Stimulated activated CD8-positive, alpha-beta memory T cell treated with anti-CD3 and anti-CD28 coated beads, Interleukin-15, amount 100 ng/mL, for 4 hours (primary cell): ENCODE data around the gene CNNM2.
"Not testable (repeated sequence)": the region's sequence is repeated elsewhere in the genome, so short reads cannot be mapped to it uniquely, and the experiment has no call there.

Source experiments
- DNase-seq, 2 donors: peaks; one replicate each; pipeline ENCODE4 v3.0.0-alpha.2; 2020; ENCODE audit warnings: low read depth in 2 of 2

CNNM2 gene

GRCh38 chr10:102967123-102967522, 49.0 kb downstream of the CNNM2 start:
- DNase-seq, result no peak

GRCh38 chr10:102970562-102971340, 52.7 kb downstream of the CNNM2 start:
- no peak for DNase-seq

GRCh38 chr10:102975483-102976379, 57.6 kb downstream of the CNNM2 start:
- DNase-seq, result no peak

GRCh38 chr10:102976380-102976726, 58.3 kb downstream of the CNNM2 start:
- DNase-seq, result not testable (repeated sequence)

- no peak for DNase-seq
Measured at GRCh38 chr10:102982296-102982695, 64.2 kb downstream of the CNNM2 start.

GRCh38 chr10:102984086-102984485, 66.0 kb downstream of the CNNM2 start:
- no peak for DNase-seq

GRCh38 chr10:102985811-102986210, 67.7 kb downstream of the CNNM2 start:
- no peak for DNase-seq

GRCh38 chr10:102988404-102989314, 70.6 kb downstream of the CNNM2 start:
- no peak for DNase-seq

- DNase-seq, result no peak
Measured at GRCh38 chr10:102994531-102995295, 76.6 kb downstream of the CNNM2 start.

GRCh38 chr10:102996876-102997275, 78.8 kb downstream of the CNNM2 start:
- no peak for DNase-seq

- no peak for DNase-seq
Measured at GRCh38 chr10:102997998-102998397, 79.9 kb downstream of the CNNM2 start.

- no peak for DNase-seq
Measured at GRCh38 chr10:102998399-102998907, 80.4 kb downstream of the CNNM2 start.

GRCh38 chr10:103000050-103000449, 82.0 kb downstream of the CNNM2 start:
- DNase-seq, result not testable (repeated sequence)

- DNase-seq, result no peak
Measured at GRCh38 chr10:103007017-103007416, 88.9 kb downstream of the CNNM2 start.

GRCh38 chr10:103013416-103013815, 95.3 kb downstream of the CNNM2 start:
- no peak for DNase-seq

- no peak for DNase-seq
Measured at GRCh38 chr10:103019425-103019824, 101.3 kb downstream of the CNNM2 start.

- no peak for DNase-seq
Measured at GRCh38 chr10:103021150-103021899, 103.2 kb downstream of the CNNM2 start.

- DNase-seq, result no peak
Measured at GRCh38 chr10:103021900-103022293, 103.8 kb downstream of the CNNM2 start.

GRCh38 chr10:103025696-103026095, 107.6 kb downstream of the CNNM2 start:
- DNase-seq, result no peak

- DNase-seq, result no peak
Measured at GRCh38 chr10:103038570-103038969, 120.5 kb downstream of the CNNM2 start.
